HK-2 (cell line): ENCODE data around the gene GAK.
"Not testable (repeated sequence)": the region's sequence is repeated elsewhere in the genome, so short reads cannot be mapped to it uniquely, and the experiment has no call there.

Experiments used
- DNase-seq: peaks from one replicate; pipeline ENCODE4 v3.0.0-alpha.2; 2018; ENCODE audit not compliant: unreplicated experiment

Gene GAK

GRCh38 chr4:813900-814299 is 118.2 kb downstream of the GAK start:
- DNase-seq, result no peak

GRCh38 chr4:808860-809570 is 123.1 kb downstream of the GAK start:
- DNase-seq, result no peak

- no peak for DNase-seq
These were observed 124.3 kb downstream of the GAK start for GRCh38 chr4:807792-808191.

- not testable (repeated sequence) for DNase-seq
These were observed 125.1 kb downstream of the GAK start for GRCh38 chr4:806979-807378.

- DNase-seq, result no peak
These were observed 127.3 kb downstream of the GAK start for GRCh38 chr4:804804-805203.

- no peak for DNase-seq
These were observed 128.2 kb downstream of the GAK start for GRCh38 chr4:803884-804283.

GRCh38 chr4:801436-802124 is 130.5 kb downstream of the GAK start:
- DNase-seq, result no peak
